Measurements from ENCODE around the gene GAS7. TPM values are rescaled to one million over a fixed set of nuclear protein-coding genes. Genes with fewer than 3 reads are reported as not detected.

Gene GAS7
- polyA plus RNA-seq, 3 donors: 13.7 to 16.6 (median 16.1) TPM

DNA sequence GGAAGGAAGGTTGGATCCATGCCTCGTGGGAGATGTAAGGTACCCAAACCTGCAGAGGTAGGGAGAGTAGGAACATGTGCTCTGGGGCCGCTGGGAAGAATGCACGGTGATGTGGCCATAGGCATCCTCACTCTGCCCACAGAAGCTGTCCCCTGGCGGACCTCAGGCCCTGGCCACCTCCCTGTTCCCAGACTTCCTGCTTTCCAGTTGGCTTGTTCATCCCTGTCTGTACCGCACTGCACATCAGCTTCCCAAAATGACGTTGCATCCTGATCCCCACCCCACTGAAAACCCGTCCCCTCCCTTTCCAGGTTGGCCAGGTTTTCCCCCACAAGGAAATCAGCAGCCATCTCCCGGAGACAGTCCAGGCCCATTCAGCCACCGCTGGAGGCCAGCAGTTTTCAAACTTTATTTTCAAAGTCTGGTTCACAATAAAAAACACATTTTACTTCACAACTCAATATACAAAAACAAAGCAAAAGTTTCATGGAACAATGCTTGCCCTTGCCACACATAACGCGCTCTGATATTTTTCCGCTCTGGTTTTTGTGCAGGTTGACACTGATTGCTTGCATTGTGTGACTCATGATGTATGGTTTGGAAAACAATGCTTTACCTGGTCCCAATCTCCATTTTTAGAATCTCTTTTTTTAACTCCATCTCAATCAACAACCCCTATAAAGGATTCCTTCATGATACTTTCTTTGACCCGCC is 143.0 kb downstream of the GAS7 start:
- no peak for DNase-seq (ENCODE audit: low read depth in 3 of 3, low spot score in 2 of 3)

DNA sequence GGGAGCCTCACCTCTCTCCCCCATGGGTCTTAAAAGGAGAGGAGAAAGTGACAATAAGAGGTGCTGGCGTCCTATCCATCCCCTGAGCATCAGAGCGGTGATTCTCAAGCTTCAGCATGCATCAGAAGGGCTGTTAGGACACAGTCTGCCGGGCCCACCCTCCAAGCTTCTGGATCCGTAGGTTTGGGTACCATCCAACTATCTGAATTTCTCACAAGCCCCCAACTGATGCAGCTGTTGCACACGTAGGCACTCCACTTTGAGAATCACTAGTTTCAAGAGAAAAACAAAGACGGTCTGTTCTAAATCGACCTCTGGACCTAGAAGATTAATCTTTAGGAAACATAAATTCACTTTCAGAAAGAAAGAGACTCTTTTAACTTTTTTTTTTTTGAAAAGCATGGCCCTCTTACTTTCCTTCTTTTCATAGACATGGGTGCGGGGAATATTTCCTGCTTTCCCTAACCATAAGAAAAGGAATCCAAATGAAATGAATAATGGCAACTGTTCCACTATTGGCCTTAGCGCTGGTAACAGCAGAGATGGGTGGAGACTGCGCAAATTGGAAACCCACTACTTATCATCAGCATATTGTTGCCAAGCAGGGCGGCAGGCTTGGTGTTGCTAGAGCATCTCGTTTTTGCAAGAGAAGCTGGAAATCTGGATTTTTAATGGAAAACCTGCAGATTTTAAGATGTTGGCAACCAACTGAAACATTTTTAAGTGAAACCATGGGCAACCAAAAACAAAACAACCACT is 144.4 kb downstream of the GAS7 start:
- DNase-seq (ENCODE audit: low read depth in 3 of 3, low spot score in 2 of 3): no peak

DNA sequence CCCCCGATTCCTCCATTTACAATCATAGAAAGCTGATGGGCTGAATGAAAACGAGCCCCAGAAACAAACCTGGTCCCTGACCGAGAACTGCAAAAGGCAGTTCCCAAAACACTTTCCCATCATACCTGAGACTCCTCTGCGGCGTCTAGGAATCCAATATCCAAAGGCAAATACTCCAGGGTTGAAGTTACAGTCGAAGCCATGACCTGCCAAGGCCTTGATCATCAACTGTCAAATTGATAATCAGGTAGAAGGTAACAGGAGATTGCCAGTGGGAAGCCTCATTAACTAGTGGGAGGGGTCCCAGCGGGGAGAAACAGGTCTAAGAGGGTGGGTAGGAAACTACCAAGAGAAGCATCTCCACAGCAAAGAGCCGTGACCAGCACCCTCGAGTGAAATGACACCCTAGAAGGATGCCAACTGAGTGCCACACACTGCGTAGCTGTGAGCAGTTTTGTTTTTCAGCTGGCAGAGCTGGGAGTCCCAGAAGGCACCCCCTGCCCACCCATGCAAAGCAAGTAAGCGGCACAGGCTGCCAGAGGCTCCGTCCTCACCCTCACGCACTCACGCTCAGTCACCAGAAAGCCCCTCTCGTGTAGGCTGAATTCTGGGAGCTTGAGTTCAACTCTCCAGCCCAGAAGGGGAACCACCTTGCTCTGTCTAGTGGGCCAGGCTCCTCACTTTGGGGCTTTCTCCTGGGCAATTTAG is 146.1 kb downstream of the GAS7 start:
- DNase-seq (ENCODE audit: low read depth in 3 of 3, low spot score in 2 of 3): no peak

DNA sequence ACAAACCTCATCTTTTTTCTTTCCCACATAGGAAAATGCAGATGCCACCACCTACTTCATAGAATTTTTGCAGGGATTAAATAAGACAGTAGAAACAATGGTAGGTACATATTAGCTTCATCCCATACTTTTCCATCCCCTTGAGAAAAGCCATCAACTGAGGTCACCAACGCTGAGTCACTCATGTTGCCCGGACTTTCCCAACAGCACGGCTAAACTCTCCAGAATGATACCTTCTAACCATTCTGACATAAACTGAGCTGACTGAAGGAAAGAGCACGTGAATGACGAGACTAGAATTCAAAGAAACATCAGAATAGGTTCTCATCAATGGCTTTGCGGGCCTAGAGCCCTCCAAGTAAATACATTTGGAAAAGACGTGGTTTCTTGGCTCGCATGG is 147.3 kb downstream of the GAS7 start:
- no peak for DNase-seq (ENCODE audit: low read depth in 3 of 3, low spot score in 2 of 3)

DNA sequence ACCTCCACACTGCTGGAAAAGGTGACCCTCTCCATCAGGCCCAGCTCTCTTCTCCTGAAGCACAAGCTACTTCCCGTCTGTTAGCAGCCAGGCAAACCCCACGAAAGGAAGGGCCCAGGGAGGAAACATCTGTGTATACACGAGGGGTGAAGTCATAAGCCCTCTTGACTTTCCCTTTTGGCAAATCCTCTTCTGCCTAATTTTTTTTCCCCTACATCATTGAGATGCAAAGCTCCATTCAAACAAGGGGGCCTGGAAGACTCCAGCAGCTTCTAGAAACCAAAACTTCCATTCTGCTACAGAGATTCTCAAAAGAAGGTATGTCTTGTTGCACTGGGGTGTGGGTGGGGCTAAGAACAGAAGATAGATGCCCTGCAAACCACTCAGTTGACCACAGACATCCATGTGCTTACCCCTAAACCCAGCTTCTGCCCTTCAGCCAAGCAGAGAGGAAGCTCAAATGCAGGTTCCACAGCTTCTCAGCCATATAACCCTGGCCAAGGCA is 147.8 kb downstream of the GAS7 start:
- DNase-seq (ENCODE audit: low read depth in 3 of 3, low spot score in 2 of 3): no peak

DNA sequence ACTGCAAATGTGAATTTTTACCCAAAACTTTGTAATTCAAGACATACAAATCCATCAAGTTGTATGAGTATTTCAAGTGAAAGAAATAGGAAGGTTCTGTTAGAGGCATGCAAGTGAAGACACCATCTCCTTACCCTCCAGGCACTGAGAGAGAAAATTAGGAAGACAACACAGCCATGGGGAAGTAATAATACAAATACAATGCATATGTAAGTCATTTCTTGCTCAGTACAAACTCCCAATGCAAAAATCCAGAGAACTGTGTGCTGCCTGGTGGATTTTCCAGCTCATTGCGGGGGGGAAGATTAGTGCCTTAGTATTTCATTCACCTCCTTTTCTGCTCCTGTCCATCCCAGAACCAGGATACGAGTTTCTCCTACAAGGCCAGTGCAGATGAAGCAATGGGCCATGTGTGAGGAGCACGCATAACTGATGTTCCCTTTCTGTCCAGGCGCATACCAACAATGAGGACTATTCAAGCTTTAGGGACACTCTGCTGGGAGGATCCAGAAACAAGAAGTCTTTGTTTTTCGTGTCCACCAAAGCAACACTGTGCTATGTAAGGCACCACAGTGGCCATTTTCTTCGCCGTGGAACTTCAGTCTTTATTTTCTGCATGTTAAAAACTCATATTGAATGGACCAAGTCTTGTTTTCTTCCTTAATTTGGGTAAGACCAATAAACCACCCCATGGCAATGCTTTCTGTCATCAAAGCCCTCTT is 149.6 kb downstream of the GAS7 start:
- DNase-seq (ENCODE audit: low read depth in 3 of 3, low spot score in 2 of 3): no peak

DNA sequence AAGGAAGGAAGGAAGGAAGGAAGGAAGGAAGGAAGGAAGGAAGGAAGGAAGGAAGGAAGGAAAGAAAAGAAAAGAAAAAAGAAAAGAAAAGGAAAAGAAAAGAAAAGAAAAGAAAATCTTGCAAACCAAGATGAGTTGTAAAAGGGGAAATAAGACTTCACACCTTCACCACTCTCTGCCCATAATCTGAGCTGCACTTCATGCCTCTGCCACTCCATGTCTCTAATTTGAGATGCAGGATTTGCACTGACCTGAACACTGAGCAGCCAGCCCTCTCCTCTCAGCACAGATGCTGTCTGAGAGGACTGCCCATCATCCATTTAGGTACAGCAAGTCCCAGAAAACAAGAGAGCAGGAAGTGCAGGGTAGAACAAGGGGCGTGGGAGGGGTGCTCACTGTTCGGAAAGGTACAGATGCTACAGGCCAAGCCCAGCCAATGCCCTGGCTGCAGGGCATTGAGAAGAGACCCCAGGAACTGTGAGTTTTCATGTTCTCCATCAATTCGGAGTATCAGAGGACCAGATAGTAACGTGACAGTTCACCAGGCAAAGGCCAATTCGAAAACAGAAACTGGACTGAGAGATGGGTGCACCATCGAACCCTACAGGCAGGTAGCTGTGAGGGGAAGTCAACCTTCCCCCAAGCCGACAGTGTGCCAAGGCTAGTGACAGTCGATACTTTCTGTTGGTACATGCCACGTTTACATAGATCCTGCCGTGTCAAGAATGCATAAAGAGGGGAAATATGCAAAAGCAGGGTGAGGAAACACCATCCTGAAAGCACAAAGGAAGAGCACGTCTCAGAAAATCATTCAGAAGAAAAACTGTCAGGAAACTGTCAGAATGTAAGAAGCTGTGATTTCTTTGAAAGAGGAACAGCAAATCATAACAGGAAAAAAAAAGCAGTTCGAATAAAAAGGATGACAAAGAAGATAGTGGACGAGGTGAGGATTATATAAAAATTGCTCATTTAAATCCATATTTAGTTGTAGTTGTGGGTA is 151.3 kb downstream of the GAS7 start:
- DNase-seq (ENCODE audit: low read depth in 3 of 3, low spot score in 2 of 3): no peak

DNA sequence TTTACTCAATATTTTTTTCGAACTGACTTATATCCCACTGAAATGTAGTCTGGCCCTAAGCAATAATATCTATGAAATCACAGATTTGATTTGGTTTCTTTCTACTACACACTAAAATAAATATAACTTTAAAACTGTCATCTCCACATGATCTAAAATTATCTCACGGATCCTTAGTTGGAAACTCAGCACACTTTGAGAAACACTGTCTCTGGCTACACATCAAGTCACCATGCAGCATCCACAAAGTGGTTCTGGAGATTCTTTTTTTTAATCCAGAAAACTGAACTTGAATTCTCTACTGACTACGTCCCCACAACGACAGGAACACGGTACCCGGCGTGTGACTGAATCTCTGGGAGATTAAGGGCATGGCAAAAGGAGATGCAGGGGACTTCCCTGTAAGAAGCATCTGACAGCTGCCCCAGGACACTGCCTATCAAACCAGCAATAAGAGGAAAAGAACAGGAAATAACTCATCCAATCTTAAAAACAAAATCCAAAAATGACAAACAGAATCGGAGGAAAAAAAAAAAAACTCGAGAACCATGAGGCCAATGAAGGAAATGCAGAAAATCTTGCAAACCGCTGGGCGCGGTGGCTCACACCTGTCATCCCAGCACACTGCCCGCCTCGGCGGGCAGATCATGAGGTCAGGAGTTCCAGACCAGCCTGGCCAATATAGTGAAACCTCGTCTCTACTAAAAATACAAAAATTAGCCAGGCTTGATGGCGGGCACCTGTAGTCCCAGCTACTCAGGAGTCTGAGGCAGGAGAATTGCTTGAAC is 152.3 kb downstream of the GAS7 start:
- no peak for DNase-seq (ENCODE audit: low read depth in 3 of 3, low spot score in 2 of 3)

DNA sequence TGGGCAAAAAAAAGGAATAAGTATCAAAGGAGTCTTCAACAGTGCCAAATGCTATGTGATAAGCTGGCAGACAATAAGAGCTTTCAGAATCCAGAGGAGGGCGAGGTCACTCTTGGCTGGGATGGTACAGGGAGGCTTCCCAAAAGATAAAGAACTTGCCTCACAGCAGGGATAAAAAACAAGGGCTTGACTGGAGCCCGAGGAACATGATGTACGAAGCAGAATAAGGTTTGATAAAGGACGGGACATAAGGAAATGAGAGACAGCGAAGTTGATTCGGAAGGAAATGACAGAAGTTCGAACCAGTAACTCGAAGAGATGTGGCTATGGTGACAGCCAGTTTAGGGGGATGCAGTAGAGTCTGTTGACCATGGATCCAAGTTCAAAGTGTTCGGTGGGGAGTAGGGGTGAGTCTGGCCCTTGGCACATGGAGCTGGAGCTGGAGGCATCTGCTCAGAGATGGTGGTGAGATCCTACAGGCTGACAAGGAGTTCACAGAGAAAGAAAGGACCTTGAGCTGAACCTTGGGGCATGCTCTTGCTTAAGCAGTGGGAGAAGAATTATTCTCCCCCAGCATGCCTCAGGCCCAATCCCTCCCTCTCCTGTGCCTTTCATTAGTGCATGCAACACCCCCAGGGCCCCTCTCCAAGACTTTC is 155.7 kb downstream of the GAS7 start:
- no peak for DNase-seq (ENCODE audit: low read depth in 3 of 3, low spot score in 2 of 3)

DNA sequence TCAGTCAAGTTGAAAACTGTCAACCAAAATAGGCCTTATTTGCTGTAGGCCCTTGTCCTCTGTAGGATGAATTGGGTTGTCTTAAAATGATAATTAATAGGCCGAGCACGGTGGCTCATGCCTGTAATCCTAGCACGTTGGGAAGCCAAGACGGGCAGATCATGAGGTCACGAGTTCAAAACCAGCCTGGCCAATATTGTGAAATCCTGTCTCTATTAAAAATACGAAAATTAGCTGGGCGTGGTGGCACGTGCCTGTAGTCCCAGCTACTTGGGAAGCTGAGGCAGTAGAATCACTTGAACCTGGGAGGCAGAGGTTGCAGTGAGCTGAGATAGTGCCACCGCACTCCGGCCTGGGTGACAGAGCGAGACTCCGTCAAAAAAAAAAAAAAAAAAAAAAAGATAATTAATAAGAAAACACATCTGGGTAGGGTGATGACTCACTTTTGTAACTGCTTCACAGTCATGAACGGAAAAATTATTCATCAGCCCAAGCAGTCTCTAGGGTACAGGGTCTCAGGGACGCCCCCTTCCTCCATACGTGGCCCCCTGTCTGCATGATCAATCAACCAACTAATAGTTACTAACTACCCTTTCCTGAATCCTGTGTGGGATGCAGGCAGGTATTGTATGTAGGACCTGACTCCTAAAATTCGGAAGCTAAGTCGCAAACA is 156.4 kb downstream of the GAS7 start:
- DNase-seq (ENCODE audit: low read depth in 3 of 3, low spot score in 2 of 3): no peak

DNA sequence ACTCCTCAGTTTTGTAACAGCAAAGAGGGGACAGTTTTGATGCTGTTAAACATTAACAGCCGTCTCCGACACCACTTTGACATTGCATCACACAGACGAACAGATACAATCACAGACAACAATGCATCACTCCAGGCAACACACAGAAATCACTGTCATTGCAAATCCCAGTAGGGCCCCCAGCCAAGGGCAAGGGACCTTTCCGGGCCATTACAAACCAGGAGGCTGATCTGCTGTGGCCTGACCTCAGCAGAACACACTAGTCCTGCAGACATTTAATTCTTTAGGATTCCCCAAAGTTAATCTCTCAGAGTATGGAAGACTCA is 157.2 kb downstream of the GAS7 start:
- no peak for DNase-seq (ENCODE audit: low read depth in 3 of 3, low spot score in 2 of 3)

DNA sequence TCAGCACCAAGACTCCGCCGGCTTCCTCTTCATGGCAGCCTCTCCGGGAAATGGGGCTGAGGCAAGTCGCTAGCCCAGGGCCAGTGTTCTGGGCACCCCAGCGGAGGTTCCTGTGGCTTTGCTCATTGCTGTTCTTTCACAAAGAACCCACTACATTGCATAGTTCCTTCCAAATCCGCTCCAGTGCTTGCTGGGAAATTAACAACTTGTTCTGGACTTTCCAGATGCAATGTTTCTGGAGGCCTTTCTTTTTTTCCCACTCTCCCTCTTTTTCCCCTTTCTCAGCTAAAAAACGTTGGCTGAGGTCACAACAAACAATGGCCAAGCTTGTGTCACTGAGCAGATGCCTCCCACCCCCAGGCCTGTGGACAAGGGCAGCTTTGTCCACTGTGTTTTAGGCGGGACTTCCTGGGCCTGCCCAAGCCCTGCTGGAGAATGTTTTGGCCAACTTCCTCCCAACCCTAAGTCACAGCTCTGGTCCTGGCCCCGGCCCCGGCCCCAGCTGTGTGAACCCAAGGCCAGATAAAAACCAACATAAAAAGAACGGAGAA is 161.8 kb downstream of the GAS7 start:
- no peak for DNase-seq (ENCODE audit: low read depth in 3 of 3, low spot score in 2 of 3)

DNA sequence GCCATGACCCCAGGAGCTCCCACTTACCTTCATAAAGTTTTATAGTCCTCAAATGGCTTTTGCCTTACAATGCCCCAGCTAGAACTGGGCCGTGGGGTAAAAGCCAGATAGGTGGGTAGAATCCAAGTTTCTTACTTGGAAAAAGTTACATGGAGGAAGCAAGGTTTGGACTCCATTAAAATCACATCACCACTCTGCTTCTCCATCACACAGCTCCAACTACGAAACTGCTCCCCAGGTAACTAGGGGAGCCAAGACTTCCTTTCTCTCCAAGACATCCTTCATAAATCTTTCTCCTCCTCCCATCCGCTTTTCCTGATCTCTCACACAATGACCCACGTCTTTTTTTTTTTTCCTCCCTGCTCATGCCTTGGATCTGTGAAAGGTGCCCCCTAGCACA is 162.5 kb downstream of the GAS7 start:
- DNase-seq (ENCODE audit: low read depth in 3 of 3, low spot score in 2 of 3): no peak

DNA sequence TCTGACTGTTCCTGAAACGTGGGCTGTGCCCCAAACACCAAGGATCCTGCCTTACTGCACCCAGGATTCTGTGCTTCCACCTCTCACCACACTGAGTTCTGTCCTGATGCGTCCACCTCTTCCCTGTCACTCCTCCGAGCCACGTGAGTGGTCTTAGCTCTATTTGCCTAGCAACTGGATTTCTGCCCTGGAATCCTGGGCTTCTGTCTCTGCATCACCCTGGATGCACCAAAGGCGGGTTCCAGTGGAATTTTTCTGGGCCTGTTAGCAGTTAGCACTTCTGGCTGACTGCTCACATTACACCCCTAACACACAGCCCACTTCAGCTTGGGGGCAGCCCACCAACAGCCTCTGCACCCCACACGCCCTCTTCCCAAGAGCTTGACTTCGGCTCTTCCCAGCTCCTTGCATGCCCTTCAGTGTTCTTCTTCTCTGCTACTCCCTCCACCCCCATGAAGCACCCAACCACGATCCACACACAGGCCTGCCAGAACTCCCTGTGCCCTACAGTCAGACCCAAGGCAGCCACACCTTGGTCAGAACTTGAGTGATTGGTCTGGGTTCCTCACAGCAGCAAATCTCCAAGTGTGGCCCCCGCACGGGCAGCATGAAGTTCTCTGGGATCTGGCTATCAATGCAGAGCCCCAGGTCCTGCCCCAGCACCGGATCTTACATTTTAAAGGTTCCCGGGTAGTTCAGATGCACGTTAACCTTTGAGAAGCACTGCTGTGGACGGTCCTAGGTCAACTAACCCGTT is 163.5 kb downstream of the GAS7 start:
- no peak for DNase-seq (ENCODE audit: low read depth in 3 of 3, low spot score in 2 of 3)

DNA sequence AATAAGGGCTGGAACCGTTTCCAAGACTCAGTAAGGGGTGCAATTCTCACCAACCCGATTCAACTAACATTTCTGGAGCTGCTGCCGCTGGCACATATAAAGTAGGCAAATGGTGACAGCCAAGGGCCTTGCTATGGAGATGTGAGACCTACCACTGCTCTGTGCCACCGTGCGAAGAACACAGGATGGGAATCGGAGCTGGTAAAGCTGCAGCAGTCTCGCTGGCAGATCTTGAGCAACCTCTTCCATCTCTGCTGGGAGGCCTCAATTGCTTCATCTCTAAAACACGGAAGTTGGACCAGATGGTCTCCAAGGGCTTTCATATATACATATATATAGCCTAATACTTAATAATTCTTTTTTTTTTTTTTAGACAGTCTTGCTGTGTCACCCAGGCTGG is 164.4 kb downstream of the GAS7 start:
- DNase-seq (ENCODE audit: low read depth in 3 of 3, low spot score in 2 of 3): no peak

DNA sequence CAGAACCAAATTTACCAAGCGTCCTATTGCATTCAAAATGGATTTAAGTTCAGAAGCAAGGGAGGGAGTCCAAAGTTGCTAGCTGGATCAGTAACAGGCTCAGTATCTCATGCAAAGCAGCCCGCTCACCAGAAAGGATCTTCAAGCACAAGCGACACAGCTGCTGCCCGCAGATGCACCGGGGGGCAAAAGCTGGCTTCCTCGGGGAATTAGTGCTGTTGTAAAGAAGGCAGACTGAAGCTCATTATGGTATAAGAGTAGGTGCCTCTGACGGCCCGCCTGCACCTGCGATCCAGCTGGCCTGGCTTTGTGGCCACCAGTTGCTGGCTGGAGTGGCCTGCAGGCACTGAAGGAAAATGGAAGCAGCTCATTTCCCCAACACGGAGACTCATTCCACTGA is 165.0 kb downstream of the GAS7 start:
- no peak for DNase-seq (ENCODE audit: low read depth in 3 of 3, low spot score in 2 of 3)

All from right renal cortex interstitium (tissue), 3 donors.